GM21528 (cell line): Measurements from ENCODE around the gene PKP3.

Experiments
- ATAC-seq: cut with Tn5 transposase; IDR thresholded peaks from one replicate; pipeline ENCODE4 v1.9.1; 2021; ENCODE audit warnings: mild to moderate bottlenecking, moderate library complexity; ENCODE audit not compliant: unreplicated experiment, low FRiP score

Gene PKP3

GRCh38 chr11:441043-441417, 47.0 kb downstream of the PKP3 start:
- no peak for ATAC-seq

DNA sequence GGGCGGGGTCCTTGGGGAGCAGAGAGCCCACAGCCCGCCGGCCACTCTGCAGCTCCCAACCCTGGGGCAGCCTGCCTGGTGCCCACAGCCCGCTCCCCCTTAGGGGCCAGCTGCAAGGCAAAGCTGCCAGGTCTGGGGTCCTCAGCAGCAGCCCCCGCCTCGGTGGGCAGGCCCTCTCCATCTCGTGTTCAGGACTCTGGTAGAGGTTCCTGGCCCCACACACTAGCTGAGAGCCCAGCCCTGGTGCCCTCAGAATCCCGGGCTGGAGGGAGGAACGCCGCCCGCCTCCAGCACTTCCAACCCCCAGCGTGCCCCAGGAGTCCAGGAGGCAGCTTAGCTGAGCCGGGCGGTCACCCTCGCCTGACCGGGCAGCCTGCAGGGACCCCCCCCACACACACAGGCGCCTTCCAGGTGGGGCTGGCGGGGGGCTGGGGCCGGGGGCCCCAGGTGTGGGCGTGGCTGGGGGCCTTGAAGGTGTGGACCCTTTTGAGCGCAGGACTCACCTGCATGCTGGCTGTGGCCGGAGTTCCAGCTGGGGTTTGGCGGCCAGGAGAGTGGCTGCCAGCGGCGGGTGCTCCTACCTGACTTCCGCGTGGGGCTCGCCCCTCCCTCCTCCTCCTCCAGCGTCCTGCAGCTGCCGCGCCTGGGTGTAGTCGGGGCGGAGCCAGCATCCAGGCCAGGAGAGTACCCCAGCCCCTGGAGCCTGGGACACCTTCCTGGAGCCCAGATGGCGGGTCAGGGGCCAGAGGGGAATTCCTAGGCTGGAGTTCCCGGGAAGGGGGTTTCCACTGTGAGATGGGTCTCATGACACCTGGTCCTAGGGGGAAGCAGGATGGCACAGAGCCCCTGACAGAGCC, 47.6 kb downstream of the PKP3 start, which contains the start of gene ANO9:
TSS of gene ANO9 (minus strand) at position 594 of the 857 bp plus-strand sequence. CDS start at position 509, 85 bp downstream.
- no peak for ATAC-seq

GRCh38 chr11:442611-443081, 48.6 kb downstream of the PKP3 start:
- ATAC-seq = no peak

DNA sequence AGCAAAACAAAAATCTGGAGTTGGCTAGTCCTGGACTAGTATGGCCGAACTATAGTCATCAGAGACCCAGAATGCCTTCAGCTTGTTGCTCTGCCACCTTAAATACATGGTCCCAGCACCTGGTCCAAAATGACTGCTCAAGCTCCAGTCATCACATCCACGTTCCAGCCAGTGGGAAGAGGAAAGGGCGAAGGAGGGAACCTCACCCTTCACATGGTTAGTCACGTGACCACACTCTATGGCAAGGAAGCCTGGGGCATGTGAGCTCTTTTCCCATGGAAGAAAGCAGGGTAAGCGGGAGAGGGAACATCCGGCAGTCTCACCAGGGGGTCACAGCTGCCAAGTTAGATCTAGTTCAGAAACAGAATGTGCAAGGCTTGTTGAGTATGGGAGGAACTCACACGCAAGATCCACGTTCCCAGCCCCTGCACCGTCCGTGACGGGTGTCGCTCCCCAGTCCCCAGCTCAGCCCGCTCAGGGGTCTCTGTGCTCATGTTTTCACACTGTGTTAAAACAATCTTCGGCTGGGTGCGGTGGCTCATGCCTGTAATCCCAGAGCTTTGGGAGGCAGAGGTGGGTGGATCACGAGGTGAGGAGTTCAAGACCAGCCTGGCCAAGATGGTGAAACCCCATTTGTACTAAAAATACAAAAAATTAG, 49.7 kb downstream of the PKP3 start:
- no peak for ATAC-seq

- no peak for ATAC-seq
Observed at GRCh38 chr11:444396-445144, 50.6 kb downstream of the PKP3 start.

GRCh38 chr11:445765-446588, 52.0 kb downstream of the PKP3 start:
- ATAC-seq = no peak

DNA sequence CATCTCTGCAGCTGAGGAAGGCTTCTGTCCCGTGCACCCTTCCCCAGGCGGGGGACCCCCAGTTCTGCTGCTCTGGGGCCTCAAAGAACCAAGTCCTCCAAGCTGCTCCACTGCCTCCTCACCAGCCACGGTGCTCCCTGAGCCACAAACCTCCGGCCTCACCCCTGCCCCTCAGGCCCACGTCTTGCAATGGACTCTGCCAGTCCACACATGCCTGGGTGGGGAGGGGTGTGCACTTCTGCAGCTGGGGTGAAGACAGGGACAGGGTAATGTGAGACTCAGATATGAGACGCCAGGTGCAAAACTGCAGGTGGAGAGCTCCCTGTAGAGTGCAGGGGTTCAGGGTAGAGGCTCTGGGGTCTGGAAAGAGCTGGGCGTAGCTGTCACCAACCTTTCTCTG, 52.9 kb downstream of the PKP3 start:
- no peak for ATAC-seq

DNA sequence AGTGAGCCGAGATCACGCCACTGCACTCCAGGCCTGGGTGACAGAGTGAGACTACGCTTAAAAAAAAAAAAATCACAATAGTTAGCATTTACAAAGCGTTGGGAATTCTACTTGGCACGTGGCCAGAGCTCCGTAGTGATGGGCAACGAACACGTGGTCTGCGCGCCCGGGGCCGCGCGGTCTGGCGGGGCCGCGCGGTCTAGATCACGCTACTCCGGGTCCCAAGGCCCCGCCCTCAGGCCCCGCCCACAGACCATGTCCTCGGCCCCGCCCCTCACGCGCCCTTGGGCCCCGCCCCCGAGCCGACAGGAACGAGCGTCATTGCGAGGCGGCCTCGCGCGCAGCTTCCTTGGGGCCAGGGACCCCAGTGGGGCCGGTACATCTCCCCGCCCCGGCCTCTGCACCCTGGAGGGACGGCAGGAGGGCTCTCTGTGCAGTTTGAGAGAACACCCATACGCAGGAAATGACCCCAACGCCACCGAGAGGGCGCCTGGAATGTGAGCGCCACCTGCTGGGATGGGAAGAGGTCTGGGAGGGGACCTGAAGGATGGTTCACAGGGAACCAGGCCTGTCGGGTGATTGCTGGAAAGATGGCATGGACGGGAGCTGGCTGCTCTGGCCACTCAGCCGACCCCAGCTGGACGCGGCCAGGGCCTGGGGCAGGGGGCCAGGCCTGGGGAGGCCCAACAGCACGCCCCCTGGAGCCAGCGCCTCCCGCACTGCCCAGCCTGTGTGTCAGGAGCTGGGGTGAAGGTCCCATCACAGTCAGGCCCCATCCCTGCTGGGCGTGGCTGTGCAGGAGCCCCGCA, 54.1 kb downstream of the PKP3 start:
- peak; percentile 51 for ATAC-seq

GRCh38 chr11:449889-450808, 56.1 kb downstream of the PKP3 start, which contains the start of gene PTDSS2:
Gene PTDSS2 (plus strand): TSS chr11:450279. CDS start chr11:450456, 177 bp downstream.
- peak; percentile 71 for ATAC-seq

- ATAC-seq = peak; percentile 7
Observed at GRCh38 chr11:450809-451451, 56.9 kb downstream of the PKP3 start.

- ATAC-seq = no peak
Observed at GRCh38 chr11:451738-452137, 57.7 kb downstream of the PKP3 start.

GRCh38 chr11:452203-452744, 58.3 kb downstream of the PKP3 start:
- ATAC-seq = no peak

- no peak for ATAC-seq
Observed at GRCh38 chr11:452916-453527, 59.0 kb downstream of the PKP3 start.

DNA sequence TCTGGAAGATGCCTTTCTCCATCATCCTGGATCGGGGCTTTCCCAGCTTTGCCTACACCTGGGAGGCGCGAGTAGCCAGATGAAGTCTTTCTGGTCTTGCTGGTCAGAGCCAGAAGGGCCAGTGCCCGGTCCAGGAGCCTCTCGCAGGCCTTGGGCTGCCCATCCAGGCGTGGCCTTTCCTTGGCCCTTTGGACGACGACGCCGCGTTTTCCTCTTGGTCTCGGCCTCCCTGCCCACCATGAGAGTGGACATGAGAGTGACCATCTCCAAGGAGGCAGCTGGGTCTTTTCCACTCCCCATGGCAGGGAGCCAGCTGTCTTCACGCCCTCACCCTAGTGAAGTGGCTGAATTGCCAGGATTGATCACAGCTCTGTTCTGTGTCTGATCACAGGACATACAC, 59.6 kb downstream of the PKP3 start:
- ATAC-seq = no peak

DNA sequence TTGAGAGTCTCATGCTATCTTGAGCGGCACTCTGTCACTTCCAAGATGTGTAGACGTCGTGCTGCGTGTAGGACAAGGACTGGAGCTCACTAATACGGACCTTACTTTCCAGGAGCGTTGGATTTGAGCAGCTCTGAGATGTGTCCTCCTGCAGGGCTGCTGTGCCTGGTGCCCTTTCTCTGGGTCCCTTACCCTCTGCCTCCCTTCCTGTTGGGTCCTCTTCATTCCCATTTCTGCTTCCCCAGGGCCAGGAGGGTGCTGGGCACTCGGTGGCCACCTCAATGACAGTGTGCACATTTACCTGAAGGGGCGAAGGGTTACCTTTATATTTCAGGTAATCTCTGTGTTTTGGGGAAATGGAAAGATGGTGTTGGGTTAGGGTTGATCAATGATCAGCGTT, 60.0 kb downstream of the PKP3 start:
- no peak for ATAC-seq
